Heart left ventricle (tissue), 13 donors: ENCODE results near the gene DGKG.

Experiments
- POLR2A ChIP-seq, 2 donors: fragments of 450-650 bp; IDR thresholded peaks; one replicate each; pipeline ENCODE4 v1.6.1; 2017; ENCODE audit warnings: antibody characterized with exemption in 2 of 2, mild to moderate bottlenecking in 2 of 2, moderate library complexity in 2 of 2
- TF ChIP-seq, protein P1 (sequence below), 12 donors: fragments of 200-600 bp; sonication (generic) in 4 of 12; IDR thresholded peaks; one replicate each; pipeline versions ENCODE4 v1.5.0 to v1.8.0; 2018 to 2022; ENCODE audit warnings: antibody characterized with exemption in 12 of 12, mild to moderate bottlenecking in 5 of 12
- donor health status: ischemic (EF 13 %, LVEDD 7.1; RV severe dilation, severe dysfunction).
- donor health status: DM: no; HTN: yes; CAD: no.
- donor health status: DM: no; HTN: no; CAD: no.
- donor health status: ischemic (EF 25% LVEDD 6.9; RV normal size, moderate dysfunction).
- donor health status: ischemic (EF 25% LVEDD 5.7; RV mildly dilated, moderate dysfunction).
- donor health status: ischemic (EF 35%, LVEDD 5.7; RV mildly dilated, moderate dysfunction).
- donor health status: nonischemic (EF 11% LVEDD 7.7; RV severe dilation, severe dysfunction).
- donor health status: DM: yes; HTN: yes; CAD: no.
- donor health status: PGD.
- donor health status: ischemic (EF 29% LVEDD 5.4; RV normal size, mild dysfunction).
- donor health status: nonischemic (EF 23%, LVEDD 6.1; RV moderate dilation, normal function).

DNA sequence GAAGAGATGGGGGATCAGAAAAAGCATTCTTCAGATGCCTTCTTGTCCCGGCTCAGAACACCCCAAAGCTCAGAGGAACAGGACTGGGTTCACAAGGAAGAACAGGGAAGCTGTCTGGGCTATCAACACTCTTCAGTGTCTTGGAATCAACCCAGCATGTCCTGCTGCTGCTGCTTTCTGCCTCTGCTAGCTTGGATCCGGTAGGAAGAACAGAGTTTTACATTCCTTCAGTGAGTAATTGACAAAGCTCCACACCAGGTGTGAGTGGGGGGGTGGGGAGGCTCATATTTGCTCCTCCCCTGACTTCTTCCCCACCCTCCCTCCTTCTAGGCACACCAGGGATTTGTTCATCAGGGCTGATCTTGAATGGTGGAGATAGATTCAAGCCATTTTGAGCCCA, 240.1 kb downstream of the DGKG start:
- no peak for TF ChIP-seq POLR2A (IDR thresholded peaks at IDR 0.05)
- TF ChIP-seq, protein P1, sequence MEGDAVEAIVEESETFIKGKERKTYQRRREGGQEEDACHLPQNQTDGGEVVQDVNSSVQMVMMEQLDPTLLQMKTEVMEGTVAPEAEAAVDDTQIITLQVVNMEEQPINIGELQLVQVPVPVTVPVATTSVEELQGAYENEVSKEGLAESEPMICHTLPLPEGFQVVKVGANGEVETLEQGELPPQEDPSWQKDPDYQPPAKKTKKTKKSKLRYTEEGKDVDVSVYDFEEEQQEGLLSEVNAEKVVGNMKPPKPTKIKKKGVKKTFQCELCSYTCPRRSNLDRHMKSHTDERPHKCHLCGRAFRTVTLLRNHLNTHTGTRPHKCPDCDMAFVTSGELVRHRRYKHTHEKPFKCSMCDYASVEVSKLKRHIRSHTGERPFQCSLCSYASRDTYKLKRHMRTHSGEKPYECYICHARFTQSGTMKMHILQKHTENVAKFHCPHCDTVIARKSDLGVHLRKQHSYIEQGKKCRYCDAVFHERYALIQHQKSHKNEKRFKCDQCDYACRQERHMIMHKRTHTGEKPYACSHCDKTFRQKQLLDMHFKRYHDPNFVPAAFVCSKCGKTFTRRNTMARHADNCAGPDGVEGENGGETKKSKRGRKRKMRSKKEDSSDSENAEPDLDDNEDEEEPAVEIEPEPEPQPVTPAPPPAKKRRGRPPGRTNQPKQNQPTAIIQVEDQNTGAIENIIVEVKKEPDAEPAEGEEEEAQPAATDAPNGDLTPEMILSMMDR (IDR thresholded peaks at IDR 0.05): no peak
